ENCODE results near the gene MSRB1.

DNA sequence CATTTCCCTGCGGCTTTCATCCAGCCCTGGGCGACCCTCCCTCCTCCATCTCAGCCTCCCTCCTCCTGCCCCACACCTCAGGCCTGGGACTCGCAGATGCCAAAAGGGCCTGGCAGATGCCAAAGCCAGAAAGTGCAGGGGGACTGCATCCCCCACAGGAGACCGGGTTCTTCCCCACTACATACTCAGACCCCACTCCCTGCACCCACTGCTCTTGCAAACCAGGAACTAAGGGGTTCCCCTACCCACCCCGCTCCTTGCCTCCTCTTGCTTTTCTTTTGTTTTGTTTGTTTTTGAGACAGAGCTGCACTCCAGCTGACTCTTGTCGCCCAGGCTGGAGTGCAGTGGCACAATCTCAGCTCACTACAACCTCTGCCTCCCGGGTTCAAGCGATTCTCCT lies 28.0 kb downstream of the MSRB1 start:
- TF ChIP-seq POLR2AphosphoS5 (IDR thresholded peaks at IDR 0.05; ENCODE audit: insufficient read depth, low read depth, low read length): no peak
- TF ChIP-seq, protein P1, sequence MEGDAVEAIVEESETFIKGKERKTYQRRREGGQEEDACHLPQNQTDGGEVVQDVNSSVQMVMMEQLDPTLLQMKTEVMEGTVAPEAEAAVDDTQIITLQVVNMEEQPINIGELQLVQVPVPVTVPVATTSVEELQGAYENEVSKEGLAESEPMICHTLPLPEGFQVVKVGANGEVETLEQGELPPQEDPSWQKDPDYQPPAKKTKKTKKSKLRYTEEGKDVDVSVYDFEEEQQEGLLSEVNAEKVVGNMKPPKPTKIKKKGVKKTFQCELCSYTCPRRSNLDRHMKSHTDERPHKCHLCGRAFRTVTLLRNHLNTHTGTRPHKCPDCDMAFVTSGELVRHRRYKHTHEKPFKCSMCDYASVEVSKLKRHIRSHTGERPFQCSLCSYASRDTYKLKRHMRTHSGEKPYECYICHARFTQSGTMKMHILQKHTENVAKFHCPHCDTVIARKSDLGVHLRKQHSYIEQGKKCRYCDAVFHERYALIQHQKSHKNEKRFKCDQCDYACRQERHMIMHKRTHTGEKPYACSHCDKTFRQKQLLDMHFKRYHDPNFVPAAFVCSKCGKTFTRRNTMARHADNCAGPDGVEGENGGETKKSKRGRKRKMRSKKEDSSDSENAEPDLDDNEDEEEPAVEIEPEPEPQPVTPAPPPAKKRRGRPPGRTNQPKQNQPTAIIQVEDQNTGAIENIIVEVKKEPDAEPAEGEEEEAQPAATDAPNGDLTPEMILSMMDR (IDR thresholded peaks at IDR 0.05; ENCODE audit: extremely low read depth in 1 of 2, insufficient read depth in 1 of 2, low read depth in 1 of 2, low read length in 2 of 2): no peak
- TF ChIP-seq EZH2 (IDR thresholded peaks at IDR 0.05; ENCODE audit: borderline replicate concordance, low read depth, low read length, severe bottlenecking): no peak
- TF ChIP-seq POLR2A (IDR thresholded peaks at IDR 0.05; ENCODE audit: low read depth, low read length): no peak
- TF ChIP-seq, protein P2, sequence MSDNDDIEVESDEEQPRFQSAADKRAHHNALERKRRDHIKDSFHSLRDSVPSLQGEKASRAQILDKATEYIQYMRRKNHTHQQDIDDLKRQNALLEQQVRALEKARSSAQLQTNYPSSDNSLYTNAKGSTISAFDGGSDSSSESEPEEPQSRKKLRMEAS (IDR thresholded peaks at IDR 0.05; ENCODE audit: insufficient read depth, insufficient read length): no peak
- TF ChIP-seq MYC (IDR thresholded peaks at IDR 0.05; ENCODE audit: low read depth, low read length): no peak
- no peak for TF ChIP-seq FOS (IDR thresholded peaks at IDR 0.05; ENCODE audit: borderline replicate concordance, insufficient read depth, low read length)

All from endothelial cell of umbilical vein (primary cell).